GM10266 (cell line): ENCODE data around the gene HMCN2.
"Not testable (repeated sequence)": the region's sequence is repeated elsewhere in the genome, so short reads cannot be mapped to it uniquely, and the experiment has no call there.

Experiments
- DNase-seq: peaks from one replicate; pipeline ENCODE4 v3.0.0; 2012; ENCODE audit errors: extremely low spot score
- TF ChIP-seq, protein P1 (sequence below): IDR thresholded peaks from 2 replicates; pipeline ENCODE4 v1.5.1; 2012; ENCODE audit warnings: mild to moderate bottlenecking, low read depth; ENCODE audit not compliant: control insufficient read depth, insufficient read depth; ENCODE audit errors: missing control alignments

Gene HMCN2

DNA sequence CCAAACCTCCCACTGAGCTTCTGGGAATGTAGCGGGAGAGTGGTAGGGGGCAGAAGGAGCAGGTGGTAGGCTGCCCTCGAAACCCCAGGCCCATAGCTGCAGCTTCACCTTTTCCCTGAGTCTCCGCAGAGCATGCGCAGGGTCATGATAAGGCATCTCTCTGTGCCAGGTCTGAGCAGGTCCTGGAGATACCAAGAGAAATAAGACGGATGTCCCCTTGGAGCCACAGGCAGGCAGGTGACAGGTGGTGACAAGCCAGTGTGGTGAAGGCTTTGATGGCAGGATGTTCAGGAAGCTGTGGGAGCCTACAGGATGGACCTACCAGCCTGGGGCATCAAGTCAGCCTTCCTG is 68.1 kb downstream of the HMCN2 start:
- no peak for DNase-seq
- TF ChIP-seq, protein P1, sequence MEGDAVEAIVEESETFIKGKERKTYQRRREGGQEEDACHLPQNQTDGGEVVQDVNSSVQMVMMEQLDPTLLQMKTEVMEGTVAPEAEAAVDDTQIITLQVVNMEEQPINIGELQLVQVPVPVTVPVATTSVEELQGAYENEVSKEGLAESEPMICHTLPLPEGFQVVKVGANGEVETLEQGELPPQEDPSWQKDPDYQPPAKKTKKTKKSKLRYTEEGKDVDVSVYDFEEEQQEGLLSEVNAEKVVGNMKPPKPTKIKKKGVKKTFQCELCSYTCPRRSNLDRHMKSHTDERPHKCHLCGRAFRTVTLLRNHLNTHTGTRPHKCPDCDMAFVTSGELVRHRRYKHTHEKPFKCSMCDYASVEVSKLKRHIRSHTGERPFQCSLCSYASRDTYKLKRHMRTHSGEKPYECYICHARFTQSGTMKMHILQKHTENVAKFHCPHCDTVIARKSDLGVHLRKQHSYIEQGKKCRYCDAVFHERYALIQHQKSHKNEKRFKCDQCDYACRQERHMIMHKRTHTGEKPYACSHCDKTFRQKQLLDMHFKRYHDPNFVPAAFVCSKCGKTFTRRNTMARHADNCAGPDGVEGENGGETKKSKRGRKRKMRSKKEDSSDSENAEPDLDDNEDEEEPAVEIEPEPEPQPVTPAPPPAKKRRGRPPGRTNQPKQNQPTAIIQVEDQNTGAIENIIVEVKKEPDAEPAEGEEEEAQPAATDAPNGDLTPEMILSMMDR = no peak

GRCh38 chr9:130334915-130335314 is 69.4 kb downstream of the HMCN2 start:
- no peak for DNase-seq
- TF ChIP-seq, protein P1 = no peak

- DNase-seq = no peak
- TF ChIP-seq, protein P1 = no peak
These were observed 70.6 kb downstream of the HMCN2 start for GRCh38 chr9:130336027-130336610.

DNA sequence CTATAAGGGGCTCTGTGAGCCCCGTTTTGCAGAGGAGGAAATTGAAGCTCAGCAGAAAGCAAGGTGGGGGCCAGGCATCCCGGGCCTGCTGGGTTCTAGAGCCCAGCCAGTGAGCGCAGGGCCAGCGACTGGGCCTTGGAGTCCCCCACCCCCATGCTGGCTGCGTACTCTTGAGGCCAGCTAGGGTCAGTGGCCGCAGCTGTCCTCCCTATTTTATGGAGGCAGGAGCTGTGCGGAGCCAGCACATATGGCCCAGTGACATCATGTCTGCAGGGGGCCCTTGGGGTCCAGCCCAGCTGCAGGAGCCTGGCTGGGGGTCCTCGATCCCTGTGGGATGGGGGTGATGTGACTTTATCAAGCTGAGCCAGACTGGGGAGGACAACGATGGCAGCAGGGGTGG is 71.3 kb downstream of the HMCN2 start:
- no peak for DNase-seq
- TF ChIP-seq, protein P1 = no peak

- TF ChIP-seq, protein P1 = no peak
- DNase-seq = no peak
These were observed 71.8 kb downstream of the HMCN2 start for GRCh38 chr9:130337318-130337717.

GRCh38 chr9:130337784-130338380 is 72.3 kb downstream of the HMCN2 start:
- TF ChIP-seq, protein P1 = no peak

GRCh38 chr9:130338891-130339290 is 73.3 kb downstream of the HMCN2 start:
- DNase-seq = not testable (repeated sequence)

More at GRCh38 chr9:130337784-130338380, 72.3 kb downstream of the HMCN2 start:
- DNase-seq = no peak

- TF ChIP-seq, protein P1 = no peak
- no peak for DNase-seq
These were observed 73.7 kb downstream of the HMCN2 start for GRCh38 chr9:130339306-130339705.
